Measurements from ENCODE around the gene ROBO1. TPM values are rescaled to one million over a fixed set of nuclear protein-coding genes. Genes with fewer than 3 reads are reported as not detected.

Gene ROBO1
- total and polyA plus RNA-seq, 2 of the 13 experiments (the other 11 are each of a cell fraction or from before 2014, with no cell fraction given) = 52.2 to 71.0 TPM

DNA sequence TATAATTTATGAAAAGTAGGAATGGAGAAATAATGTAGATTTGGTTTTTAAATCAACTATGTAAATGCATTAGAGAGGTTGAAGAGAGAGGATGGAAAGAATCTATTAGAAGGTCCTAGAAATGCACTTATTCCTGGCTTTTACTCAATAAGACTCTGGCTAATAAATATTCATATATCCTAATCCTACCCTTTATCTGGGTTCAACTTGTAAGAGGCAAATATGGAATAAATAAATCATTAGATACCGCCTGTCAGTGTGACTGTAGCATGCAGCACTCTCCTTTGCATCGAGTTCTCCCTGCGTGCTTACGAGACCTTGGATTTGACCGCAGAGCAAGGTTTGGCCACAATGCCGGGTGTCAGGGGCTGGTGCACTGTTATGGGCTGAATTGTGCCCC, 1156.5 kb downstream of the ROBO1 start:
- BruUV-seq (replicated peaks) = no TSS peak
- H3K9ac ChIP-seq (ENCODE audit: insufficient read depth, low read depth, low read length) = no peak overlapping the region
- 95% methylated on average over 6 of the region's 6 CpGs for WGBS (ENCODE audit: low lambda C conversion rate)
- DNase-seq (ENCODE audit: low spot score) (no peak), FAIRE-seq (no peak), ATAC-seq (no peak)
- H3K4me3 ChIP-seq (replicated peaks in 1 of 3; ENCODE audit: insufficient read depth in 1 of 3, low read depth in 2 of 3, low read length in 3 of 3) = no peak overlapping the region
- H3K4me1 ChIP-seq (ENCODE audit: insufficient read depth, low read length) = no peaks in the 10 kb centered on the region
- TF ChIP-seq TAF1 (CRISPR knock-in tag; IDR thresholded peaks at IDR 0.05) (no peak), ZNF230 (CRISPR knock-in tag; IDR thresholded peaks at IDR 0.05) (no peak), ZNF362 (CRISPR knock-in tag; IDR thresholded peaks at IDR 0.05; ENCODE audit: borderline replicate concordance) (no peak)
- H3K27me3 ChIP-seq (ENCODE audit: control insufficient read depth in 1 of 2, insufficient read depth in 2 of 2, low read length in 2 of 2) = no peaks in the 10 kb centered on the region
- no peak overlapping the region for H3K27ac ChIP-seq (ENCODE audit: extremely low read length, insufficient read depth, low read length)
- H2AFZ ChIP-seq (ENCODE audit: low read length) = no peak overlapping the region
- intact Hi-C loops (cut with micrococcal nuclease; ENCODE audit: unreplicated experiment) (no loop called here), in situ Hi-C loops (cut with HindIII; ENCODE audit: extremely low pct_ligation_motif_present, low pct_unique_long_range_greater_than_20kb) (no loop called here)
- no peaks in the 10 kb centered on the region for H3K9me3 ChIP-seq (ENCODE audit: low read length)
- H3K4me2 ChIP-seq (ENCODE audit: low read depth, low read length) = no peak overlapping the region
- H4K20me1 ChIP-seq (ENCODE audit: insufficient read depth, low read length) = no peaks in the 10 kb centered on the region
- ChIA-PET CTCF (ENCODE audit: low intra/inter-chr PET ratio, low total read pairs) (no interaction called here), POLR2A (no interaction called here)
- peaks cover 14 to 39% of the 10 kb centered on the region in 2 experiments for H3K36me3 ChIP-seq (replicated peaks in 1 of 2; ENCODE audit: control insufficient read depth in 1 of 2, insufficient read depth in 2 of 2, low read length in 2 of 2)
- no peaks in the 10 kb centered on the region for H3K79me2 ChIP-seq (ENCODE audit: insufficient read depth, low read length)

- no peak for FAIRE-seq
- ChIA-PET CTCF (ENCODE audit: low intra/inter-chr PET ratio, low total read pairs) (no interaction called here), POLR2A (no interaction called here)
- ATAC-seq = no peak
- H2AFZ ChIP-seq (ENCODE audit: low read length) = no peak overlapping the region
- H3K27me3 ChIP-seq (ENCODE audit: control insufficient read depth in 1 of 2, insufficient read depth in 2 of 2, low read length in 2 of 2) = no peaks in the 10 kb centered on the region
- H3K36me3 ChIP-seq (replicated peaks in 1 of 2; ENCODE audit: control insufficient read depth in 1 of 2, insufficient read depth in 2 of 2, low read length in 2 of 2) = peaks cover 14 to 45% of the 10 kb centered on the region in 2 experiments
- H3K27ac ChIP-seq (ENCODE audit: extremely low read length, insufficient read depth, low read length) = no peak overlapping the region
- in situ Hi-C loops (cut with HindIII; ENCODE audit: extremely low pct_ligation_motif_present, low pct_unique_long_range_greater_than_20kb) = no loop called here
- no peak overlapping the region for H3K4me3 ChIP-seq (replicated peaks in 1 of 3; ENCODE audit: insufficient read depth in 1 of 3, low read depth in 2 of 3, low read length in 3 of 3)
- H3K9me3 ChIP-seq (ENCODE audit: low read length) = no peaks in the 10 kb centered on the region
- H3K79me2 ChIP-seq (ENCODE audit: insufficient read depth, low read length) = no peaks in the 10 kb centered on the region
- 58% methylated on average over 3 of the region's 3 CpGs for WGBS (ENCODE audit: low lambda C conversion rate)
- no peak for DNase-seq (ENCODE audit: low spot score)
- no peak overlapping the region for H3K9ac ChIP-seq (ENCODE audit: insufficient read depth, low read depth, low read length)
- H3K4me1 ChIP-seq (ENCODE audit: insufficient read depth, low read length) = no peaks in the 10 kb centered on the region
- intact Hi-C loops (cut with micrococcal nuclease; ENCODE audit: unreplicated experiment) = no loop called here
- no peaks in the 10 kb centered on the region for H4K20me1 ChIP-seq (ENCODE audit: insufficient read depth, low read length)
- no peak overlapping the region for H3K4me2 ChIP-seq (ENCODE audit: low read depth, low read length)
- no TSS peak for BruUV-seq (replicated peaks)
- TF ChIP-seq ZFP90 (CRISPR knock-in tag; IDR thresholded peaks at IDR 0.05; ENCODE audit: borderline replicate concordance) = no peak
- no peak for TF ChIP-seq CHD4 (IDR thresholded peaks at IDR 0.05; ENCODE audit: borderline replicate concordance, low read length)
- no peak for TF ChIP-seq UBTF (CRISPR knock-in tag; IDR thresholded peaks at IDR 0.05)
- no peak for TF ChIP-seq SIN3A (IDR thresholded peaks at IDR 0.05; ENCODE audit: borderline replicate concordance, low read depth, low read length)
- no peak for TF ChIP-seq U2AF2 (IDR thresholded peaks at IDR 0.05; ENCODE audit: low read depth, low read length)
- no peak for TF ChIP-seq HNRNPUL1 (IDR thresholded peaks at IDR 0.05; ENCODE audit: low read depth, low read length)
- TF ChIP-seq REST (IDR thresholded peaks at IDR 0.05; ENCODE audit: borderline replicate concordance in 1 of 2, low read depth in 1 of 2, low read length in 2 of 2) = no peak
- TF ChIP-seq ETV5 (CRISPR knock-in tag; IDR thresholded peaks at IDR 0.05; ENCODE audit: borderline replicate concordance) = no peak
These were observed 1157.2 kb downstream of the ROBO1 start for GRCh38 chr3:78610462-78611125.
